Thoracic aorta (tissue), 2 donors: ENCODE results near the gene ZGRF1. TPM values are rescaled to one million over a fixed set of nuclear protein-coding genes. Genes with fewer than 3 reads are reported as not detected.

Source experiments
- ATAC-seq: fragments of 150-250 bp; one replicate; pipeline ENCODE4 v1.8.0; 2017; ENCODE audit warnings: low read depth; ENCODE audit not compliant: insufficient number of reproducible peaks, low FRiP score
- DNase-seq: peaks from one replicate; pipeline ENCODE4 v3.0.0-alpha.2; 2020; ENCODE audit warnings: low spot score
- H3K27ac ChIP-seq, 2 donors: fragments of 200-600 bp; sonication (generic); 1 replicate in 1 of 2; 2 replicates in 1 of 2; pipeline ENCODE4 v1.5.1; 2016; ENCODE audit warnings: mild to moderate bottlenecking in 2 of 2, moderate library complexity in 2 of 2
- H3K27me3 ChIP-seq: fragments of 200-600 bp; sonication (generic); replicated peaks from 2 replicates; pipeline ENCODE4 v1.6.0; 2016; ENCODE audit warnings: mild to moderate bottlenecking; ENCODE audit not compliant: insufficient read depth
- H3K36me3 ChIP-seq: fragments of 200-600 bp; sonication (generic); one replicate; pipeline ENCODE4 v1.5.1; 2016
- H3K4me1 ChIP-seq, 2 donors: fragments of 200-600 bp; sonication (generic); 1 replicate in 1 of 2; 2 replicates in 1 of 2; pipeline versions ENCODE4 v1.5.1 to v1.6.0; 2016; ENCODE audit warnings: low read depth in 2 of 2, mild to moderate bottlenecking in 1 of 2; ENCODE audit not compliant: control insufficient read depth in 1 of 2
- H3K4me3 ChIP-seq: fragments of 200-600 bp; sonication (generic); 2 replicates; pipeline ENCODE4 v1.5.1; 2016; ENCODE audit warnings: mild to moderate bottlenecking
- H3K9me3 ChIP-seq: fragments of 200-600 bp; sonication (generic); 2 replicates; pipeline ENCODE4 v1.5.1; 2016
- CTCF ChIP-seq: fragments of 200-600 bp; sonication (generic); IDR thresholded peaks from one replicate; pipeline ENCODE4 v1.5.1; 2019; ENCODE audit warnings: antibody characterized with exemption
- total RNA-seq, 2 donors: library from RNA; depleted of rRNA; stranded (reverse); fragments of >200 nt; gene quantifications; one replicate each; pipeline versions ENCODE4 v1.1.0 to v1.2.3, GENCODE V29; 2016

Gene ZGRF1
- total RNA-seq, 2 donors from 2014 or later = 4.3 to 9.9 TPM

- H3K36me3 ChIP-seq = peaks cover 49% of the 10 kb centered on the region
- H3K9me3 ChIP-seq = no peaks in the 10 kb centered on the region
- ATAC-seq (no peak), DNase-seq (no peak)
- H3K27me3 ChIP-seq = no peaks in the 10 kb centered on the region
- H3K27ac ChIP-seq = no peak overlapping the region
- no peak for TF ChIP-seq CTCF
- no peaks in the 10 kb centered on the region for H3K4me1 ChIP-seq
- H3K4me3 ChIP-seq = no peak overlapping the region
These were observed 14.9 kb upstream of the ZGRF1 start for GRCh38 chr4:112651641-112652040.

GRCh38 chr4:112650332-112650731 is 13.6 kb upstream of the ZGRF1 start:
- peaks cover 58% of the 10 kb centered on the region for H3K36me3 ChIP-seq
- no peak overlapping the region for H3K4me3 ChIP-seq

GRCh38 chr4:112649055-112649408 is 12.3 kb upstream of the ZGRF1 start:
- no peaks in the 10 kb centered on the region for H3K9me3 ChIP-seq
- H3K27ac ChIP-seq = no peak overlapping the region
- no peak overlapping the region for H3K4me3 ChIP-seq
- no peaks in the 10 kb centered on the region for H3K27me3 ChIP-seq
- ATAC-seq (no peak), DNase-seq (no peak)
- TF ChIP-seq CTCF = no peak
- H3K36me3 ChIP-seq = peaks cover 57% of the 10 kb centered on the region
- H3K4me1 ChIP-seq = no peaks in the 10 kb centered on the region

More at GRCh38 chr4:112650332-112650731, 13.6 kb upstream of the ZGRF1 start:
- DNase-seq (no peak), ATAC-seq (no peak)
- no peak for TF ChIP-seq CTCF
- Histone ChIP-seq H3K9me3 (no peaks in the 10 kb centered on the region), H3K27ac (no peak overlapping the region), H3K27me3 (no peaks in the 10 kb centered on the region), H3K4me1 (no peaks in the 10 kb centered on the region)

GRCh38 chr4:112648263-112649054 is 11.8 kb upstream of the ZGRF1 start:
- H3K27me3 ChIP-seq = no peaks in the 10 kb centered on the region
- TF ChIP-seq CTCF = no peak
- no peaks in the 10 kb centered on the region for H3K9me3 ChIP-seq
- no peaks in the 10 kb centered on the region for H3K4me1 ChIP-seq
- DNase-seq (no peak), ATAC-seq (no peak)
- no peak overlapping the region for H3K4me3 ChIP-seq
- peaks cover 55% of the 10 kb centered on the region for H3K36me3 ChIP-seq
- H3K27ac ChIP-seq = no peak overlapping the region

GRCh38 chr4:112647785-112648184 is 11.1 kb upstream of the ZGRF1 start:
- ATAC-seq (no peak), DNase-seq (no peak)
- Histone ChIP-seq H3K27me3 (no peaks in the 10 kb centered on the region), H3K27ac (no peak overlapping the region), H3K4me1 (no peaks in the 10 kb centered on the region), H3K9me3 (no peaks in the 10 kb centered on the region), H3K36me3 (peaks cover 50% of the 10 kb centered on the region), H3K4me3 (no peak overlapping the region)
- TF ChIP-seq CTCF = no peak
